Endothelial cell (in vitro differentiated cells): ENCODE measurements around the gene OR6M1. TPM values are rescaled to one million over a fixed set of nuclear protein-coding genes. Genes with fewer than 3 reads are reported as not detected.
A peak's percentile ranks its signal among the peaks of the same experiment; 100 is the strongest.

Source experiments
- DNase-seq: peaks from one replicate; pipeline ENCODE4 v3.0.0; 2021; ENCODE audit warnings: low spot score
- H3K27ac Mint-ChIP-seq: one replicate; pipeline ENCODE4 v1.8.0; 2021; ENCODE audit warnings: mixed read lengths, inconsistent platforms; ENCODE audit not compliant: unreplicated experiment
- H3K27me3 Mint-ChIP-seq: one replicate; pipeline ENCODE4 v1.8.0; 2021; ENCODE audit warnings: mild to moderate bottlenecking, moderate library complexity, mixed read lengths, inconsistent platforms; ENCODE audit not compliant: unreplicated experiment
- H3K36me3 Mint-ChIP-seq: one replicate; pipeline ENCODE4 v1.8.0; 2021; ENCODE audit warnings: mild to moderate bottlenecking, low read depth, mixed read lengths, inconsistent platforms; ENCODE audit not compliant: unreplicated experiment
- H3K4me1 Mint-ChIP-seq: one replicate; pipeline ENCODE4 v1.8.0; 2021; ENCODE audit warnings: mild to moderate bottlenecking, mixed read lengths, inconsistent platforms; ENCODE audit not compliant: unreplicated experiment
- H3K4me3 Mint-ChIP-seq: one replicate; pipeline ENCODE4 v1.8.0; 2021; ENCODE audit warnings: mild to moderate bottlenecking, mixed read lengths, inconsistent platforms; ENCODE audit not compliant: unreplicated experiment
- H3K9me3 Mint-ChIP-seq: one replicate; pipeline ENCODE4 v1.8.0; 2021; ENCODE audit warnings: mixed read lengths, inconsistent platforms; ENCODE audit not compliant: unreplicated experiment
- CTCF ChIP-seq: fragments of 200-600 bp; sonication (generic); IDR thresholded peaks from one replicate; pipeline ENCODE4 v1.5.0; 2021; ENCODE audit warnings: antibody characterized with exemption; ENCODE audit not compliant: unreplicated experiment
- total RNA-seq: library from RNA; stranded (reverse); fragmentation: NEBNext Ultra II Directional; extraction: Animal tissue kit (Norgen Biotek cat#: 25700); gene quantifications from one replicate; pipeline ENCODE4 v1.2.1, GENCODE V29; 2021; ENCODE audit not compliant: unreplicated experiment

Gene OR6M1
- total RNA-seq, 1 donor from 2014 or later = not detected

GRCh38 chr11:123762422-123762821 lies 43.7 kb downstream of the OR6M1 start:
- Mint-ChIP-seq H3K27me3 (no peaks in the 10 kb centered on the region), H3K36me3 (peaks cover 5% of the 10 kb centered on the region)

GRCh38 chr11:123760894-123761293 lies 45.3 kb downstream of the OR6M1 start:
- H3K4me3 Mint-ChIP-seq = no peak overlapping the region
- H3K27ac Mint-ChIP-seq = no peak overlapping the region
- H3K36me3 Mint-ChIP-seq = peaks cover 5% of the 10 kb centered on the region
- no peak for DNase-seq
- H3K27me3 Mint-ChIP-seq = no peaks in the 10 kb centered on the region
- TF ChIP-seq CTCF = no peak
- peaks cover 7% of the 10 kb centered on the region for H3K9me3 Mint-ChIP-seq
- H3K4me1 Mint-ChIP-seq = no peaks in the 10 kb centered on the region

More at GRCh38 chr11:123762422-123762821, 43.7 kb downstream of the OR6M1 start:
- H3K4me1 Mint-ChIP-seq = no peaks in the 10 kb centered on the region
- DNase-seq = no peak
- no peak overlapping the region for H3K27ac Mint-ChIP-seq
- no peak for TF ChIP-seq CTCF
- H3K9me3 Mint-ChIP-seq = peaks cover 7% of the 10 kb centered on the region
- peak overlapping the region; percentile 60 for H3K4me3 Mint-ChIP-seq

- Mint-ChIP-seq H3K4me3 (no peak overlapping the region), H3K36me3 (peaks cover 5% of the 10 kb centered on the region), H3K9me3 (peaks cover 7% of the 10 kb centered on the region), H3K27me3 (no peaks in the 10 kb centered on the region), H3K4me1 (no peaks in the 10 kb centered on the region), H3K27ac (no peak overlapping the region)
- no peak for TF ChIP-seq CTCF
- no peak for DNase-seq
Measured at GRCh38 chr11:123757976-123758375, 48.2 kb downstream of the OR6M1 start.

GRCh38 chr11:123755813-123756212 lies 50.3 kb downstream of the OR6M1 start:
- H3K36me3 Mint-ChIP-seq = no peaks in the 10 kb centered on the region
- no peaks in the 10 kb centered on the region for H3K27me3 Mint-ChIP-seq
- no peaks in the 10 kb centered on the region for H3K4me1 Mint-ChIP-seq
- H3K9me3 Mint-ChIP-seq = no peaks in the 10 kb centered on the region
- TF ChIP-seq CTCF = no peak
- H3K4me3 Mint-ChIP-seq = no peak overlapping the region
- no peak for DNase-seq
- no peak overlapping the region for H3K27ac Mint-ChIP-seq

Other genes with a start within 250 kb of the OR6M1 start
- gene SCN3B, start 151.7 kb downstream of the OR6M1 start, total RNA-seq = 34.1 TPM
- gene ZNF202, start 64.7 kb downstream of the OR6M1 start, total RNA-seq = 13.8 TPM
- gene OR6X1, start 51.8 kb downstream of the OR6M1 start, total RNA-seq = not detected
- not detected for gene TMEM225, start 79.3 kb upstream of the OR6M1 start, total RNA-seq
- gene OR8D4, start 95.8 kb upstream of the OR6M1 start, total RNA-seq = not detected
- gene OR4D5, start 133.3 kb upstream of the OR6M1 start, total RNA-seq = not detected
- gene OR6T1, start 137.5 kb upstream of the OR6M1 start, total RNA-seq = not detected
- not detected for gene OR10S1, start 171.4 kb upstream of the OR6M1 start, total RNA-seq
- not detected for gene OR10G6, start 188.8 kb upstream of the OR6M1 start, total RNA-seq
- not detected for gene OR10G4, start 206.6 kb upstream of the OR6M1 start, total RNA-seq
- gene OR10G9, start 216.7 kb upstream of the OR6M1 start, total RNA-seq = not detected
- not detected for gene OR10G8, start 220.4 kb upstream of the OR6M1 start, total RNA-seq
- not detected for gene OR10G7, start 235.0 kb upstream of the OR6M1 start, total RNA-seq